MCF 10A (cell line): ENCODE data around the gene NFX1. TPM values are rescaled to one million over a fixed set of nuclear protein-coding genes. Genes with fewer than 3 reads are reported as not detected.

ENCODE experiments used
- BruUV-seq: library from RNA; stranded (reverse); fragments of 400-500 nt; replicated peaks from 2 replicates; lab custom pipeline; 2021; lab: Mats Ljungman, UMichigan
- CTCF ChIA-PET: fragments of 300-600 bp; sonication (Branson Sonifier 250); formaldehyde crosslinking; extraction: SDS; loops from one replicate; lab custom pipeline; 2021; ENCODE audit warnings: antibody characterized with exemption, inconsistent platforms; lab: Yijun Ruan, JAX
- POLR2A ChIA-PET: fragments of 300-600, 350-650 bp; sonication (Branson Sonifier 250); formaldehyde crosslinking; extraction: SDS; loops from one replicate; lab custom pipeline; 2020; ENCODE audit warnings: antibody characterized with exemption, inconsistent platforms; lab: Yijun Ruan, JAX
- DNase-seq: peaks from one replicate; pipeline ENCODE4 v3.0.0-alpha.2; 2018; ENCODE audit not compliant: unreplicated experiment
- H3K27ac Mint-ChIP-seq: one replicate; pipeline ENCODE4 v1.8.0; 2022; ENCODE audit warnings: mild to moderate bottlenecking, low read depth, mixed read lengths; ENCODE audit not compliant: unreplicated experiment
- H3K27me3 Mint-ChIP-seq: one replicate; pipeline ENCODE4 v1.8.0; 2022; ENCODE audit warnings: mixed read lengths; ENCODE audit not compliant: insufficient read depth, unreplicated experiment
- H3K36me3 Mint-ChIP-seq: one replicate; pipeline ENCODE4 v1.8.0; 2022; ENCODE audit warnings: mild to moderate bottlenecking, moderate library complexity, mixed read lengths; ENCODE audit not compliant: insufficient read depth, unreplicated experiment
- H3K4me1 Mint-ChIP-seq: one replicate; pipeline ENCODE4 v1.8.0; 2022; ENCODE audit warnings: mixed read lengths; ENCODE audit not compliant: insufficient read depth, unreplicated experiment
- H3K4me3 Mint-ChIP-seq: one replicate; pipeline ENCODE4 v1.8.0; 2022; ENCODE audit warnings: mild to moderate bottlenecking, moderate library complexity, mixed read lengths; ENCODE audit not compliant: unreplicated experiment
- H3K9me3 Mint-ChIP-seq: one replicate; pipeline ENCODE4 v1.8.0; 2022; ENCODE audit warnings: mixed read lengths; ENCODE audit not compliant: unreplicated experiment
- intact Hi-C: fragments of 100-400 bp; cut with micrococcal nuclease; formaldehyde crosslinking; loops from 2 replicates; pipeline ENCODE4 v1.14.1; 2022
- total RNA-seq: library from RNA; stranded (reverse); gene quantifications from 2 replicates; pipeline ENCODE4 v1.2.3, GENCODE V29; 2022
- TF ChIP-seq, protein P1 (sequence below): fragments of 200-600 bp; IDR thresholded peaks from one replicate; pipeline ENCODE4 v1.8.0; 2022; ENCODE audit warnings: antibody characterized with exemption, mild to moderate bottlenecking; ENCODE audit not compliant: unreplicated experiment

NFX1 gene
- total RNA-seq, 1 experiment from 2014 or later = 78.5 TPM

DNA sequence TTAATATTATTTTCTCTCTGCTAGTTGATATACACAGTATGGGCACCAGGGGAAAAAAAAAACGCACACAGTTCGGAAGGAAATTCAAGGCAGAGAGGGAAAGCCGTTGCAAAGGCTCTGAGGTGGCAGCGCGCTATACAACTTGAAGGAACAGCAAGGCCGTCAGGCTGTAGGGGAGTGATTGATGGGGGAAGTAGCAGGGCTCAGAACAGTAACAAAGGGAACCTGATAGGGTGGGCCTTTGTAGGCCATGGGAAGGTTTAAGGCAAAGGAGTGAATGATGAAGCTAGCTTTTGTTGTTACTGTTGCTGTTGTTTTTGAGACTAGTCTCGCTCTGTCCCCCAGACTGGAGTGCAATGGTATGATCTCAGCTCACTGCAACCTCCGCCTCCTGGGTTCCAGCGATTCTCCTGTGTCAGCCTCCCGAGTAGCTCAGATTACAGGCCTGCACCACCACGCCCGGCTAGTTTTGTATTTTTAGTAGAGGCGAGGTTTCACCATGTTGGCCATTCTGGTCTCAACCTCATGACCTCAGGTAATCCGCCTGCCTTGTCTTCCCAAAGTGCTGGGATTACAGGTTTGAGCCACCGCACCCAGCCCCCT, 85.0 kb downstream of the NFX1 start:
- BruUV-seq = no TSS peak
- Mint-ChIP-seq H3K36me3 (peaks cover 32% of the 10 kb centered on the region), H3K27ac (no peak overlapping the region), H3K27me3 (no peaks in the 10 kb centered on the region), H3K4me3 (no peak overlapping the region), H3K9me3 (no peaks in the 10 kb centered on the region), H3K4me1 (peaks cover 10% of the 10 kb centered on the region)
- intact Hi-C loops = no loop called here
- DNase-seq = no peak
- POLR2A ChIA-PET = interaction anchor here (0.9 to 1.9 kb wide), 9 partner anchors 19 to 249 kb away, joined by 3 to 11 read pairs (median 3); partner anchors contain the start of gene NFX1
- TF ChIP-seq, protein P1, sequence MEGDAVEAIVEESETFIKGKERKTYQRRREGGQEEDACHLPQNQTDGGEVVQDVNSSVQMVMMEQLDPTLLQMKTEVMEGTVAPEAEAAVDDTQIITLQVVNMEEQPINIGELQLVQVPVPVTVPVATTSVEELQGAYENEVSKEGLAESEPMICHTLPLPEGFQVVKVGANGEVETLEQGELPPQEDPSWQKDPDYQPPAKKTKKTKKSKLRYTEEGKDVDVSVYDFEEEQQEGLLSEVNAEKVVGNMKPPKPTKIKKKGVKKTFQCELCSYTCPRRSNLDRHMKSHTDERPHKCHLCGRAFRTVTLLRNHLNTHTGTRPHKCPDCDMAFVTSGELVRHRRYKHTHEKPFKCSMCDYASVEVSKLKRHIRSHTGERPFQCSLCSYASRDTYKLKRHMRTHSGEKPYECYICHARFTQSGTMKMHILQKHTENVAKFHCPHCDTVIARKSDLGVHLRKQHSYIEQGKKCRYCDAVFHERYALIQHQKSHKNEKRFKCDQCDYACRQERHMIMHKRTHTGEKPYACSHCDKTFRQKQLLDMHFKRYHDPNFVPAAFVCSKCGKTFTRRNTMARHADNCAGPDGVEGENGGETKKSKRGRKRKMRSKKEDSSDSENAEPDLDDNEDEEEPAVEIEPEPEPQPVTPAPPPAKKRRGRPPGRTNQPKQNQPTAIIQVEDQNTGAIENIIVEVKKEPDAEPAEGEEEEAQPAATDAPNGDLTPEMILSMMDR = no peak
- CTCF ChIA-PET = interaction anchor here (0.5 to 4.2 kb wide), 53 partner anchors 11 to 1254 kb away, joined by 3 to 63 read pairs (median 5); partner anchors contain the start of genes AQP3 and NOL6

DNA sequence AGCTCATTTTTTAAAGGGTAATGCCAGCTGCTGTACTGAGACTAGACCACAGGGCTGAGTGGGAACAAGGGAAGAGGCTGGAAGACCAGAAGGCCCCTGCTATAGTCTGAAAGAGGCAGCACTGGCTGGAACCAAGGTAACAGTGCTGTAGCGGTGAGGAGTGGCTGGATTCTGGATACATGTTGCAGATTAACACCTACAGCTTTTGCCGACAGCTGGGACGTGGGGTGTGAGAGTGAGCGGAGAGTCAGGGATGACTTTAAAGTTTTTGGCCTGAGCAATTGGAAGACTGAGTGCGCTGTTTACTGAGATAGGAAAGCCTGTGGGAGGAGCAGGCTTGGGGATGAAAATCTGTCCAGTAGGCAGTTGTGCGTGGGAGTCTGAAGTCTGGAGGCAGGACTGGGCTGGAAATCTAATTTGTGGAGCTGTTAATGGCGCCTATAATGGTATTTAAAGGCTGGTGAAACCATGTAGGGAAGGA, 85.6 kb downstream of the NFX1 start:
- no peak for DNase-seq
- no peaks in the 10 kb centered on the region for H3K27me3 Mint-ChIP-seq
- CTCF ChIA-PET = interaction anchor here (0.5 to 4.2 kb wide), 34 partner anchors 11 to 447 kb away, joined by 3 to 63 read pairs (median 6); partner anchors contain the start of genes AQP3 and NOL6
- no peak overlapping the region for H3K4me3 Mint-ChIP-seq
- intact Hi-C loops = no loop called here
- H3K36me3 Mint-ChIP-seq = peaks cover 32% of the 10 kb centered on the region
- POLR2A ChIA-PET = interaction anchor here (0.9 kb wide), 3 partner anchors 20 to 142 kb away, joined by 3 read pairs; partner anchors contain the start of gene NOL6
- peaks cover 14% of the 10 kb centered on the region for H3K4me1 Mint-ChIP-seq
- no TSS peak for BruUV-seq
- no peaks in the 10 kb centered on the region for H3K9me3 Mint-ChIP-seq
- H3K27ac Mint-ChIP-seq = no peak overlapping the region
- TF ChIP-seq, protein P1 = no peak

DNA sequence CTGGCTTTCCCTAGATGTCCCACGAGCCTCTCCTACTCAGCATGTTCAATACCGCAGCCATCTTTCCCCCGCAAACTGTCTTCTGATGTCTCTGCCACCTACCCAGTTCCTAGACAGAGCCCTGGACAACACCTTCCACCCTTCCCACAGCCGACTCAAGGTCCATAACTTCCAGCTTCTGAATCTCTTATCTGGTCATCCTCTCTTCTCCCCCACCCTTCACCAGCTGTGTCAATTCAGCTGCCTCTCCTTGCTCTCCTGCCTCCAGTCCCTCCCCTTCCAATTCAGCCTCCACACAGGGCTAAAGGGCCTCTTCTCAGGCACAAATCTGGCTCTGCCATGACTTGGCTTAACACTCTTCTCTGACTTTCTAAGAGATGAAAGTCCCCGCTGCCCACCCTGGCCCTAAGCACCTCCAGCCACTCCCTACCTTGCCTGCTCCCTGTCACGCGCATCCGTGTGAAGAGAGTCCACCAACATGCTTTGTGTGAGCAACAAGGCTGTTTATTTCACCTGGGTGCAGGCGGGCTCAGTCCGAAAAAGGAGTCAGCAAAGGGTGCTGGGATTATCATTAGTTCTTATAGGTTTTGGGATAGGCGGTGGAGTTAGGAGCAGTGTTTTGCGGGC, 86.9 kb downstream of the NFX1 start:
- DNase-seq = no peak

More for the DNA sequence above, 86.9 kb downstream of the NFX1 start:
- Mint-ChIP-seq H3K36me3 (peaks cover 24% of the 10 kb centered on the region), H3K9me3 (no peaks in the 10 kb centered on the region), H3K27me3 (no peaks in the 10 kb centered on the region), H3K4me3 (no peak overlapping the region), H3K4me1 (peaks cover 14% of the 10 kb centered on the region), H3K27ac (no peak overlapping the region)
- TF ChIP-seq, protein P1 = no peak
- BruUV-seq = no TSS peak
- ChIA-PET POLR2A (no interaction called here), CTCF (interaction anchor here (0.6 to 1.6 kb wide), 3 partner anchors 9 to 132 kb away, joined by 3 to 5 read pairs (median 4); no protein-coding TSS in a partner anchor)
- intact Hi-C loops = no loop called here
